Neural cell (in vitro differentiated cells): ENCODE results near the gene NPDC1. TPM values are rescaled to one million over a fixed set of nuclear protein-coding genes. Genes with fewer than 3 reads are reported as not detected.

Experiments
- H2AFZ ChIP-seq: fragments of 200-600, 300-800 bp; sonication (generic), shearing (Covaris generic); 2 replicates; pipeline ENCODE4 v1.6.0; 2014; ENCODE audit warnings: low read depth, mild to moderate bottlenecking, antibody characterized with exemption, low read length, moderate library complexity
- H3F3A ChIP-seq: fragments of 200-600 bp; shearing (Covaris generic); 2 replicates; pipeline ENCODE4 v1.6.1; 2016; ENCODE audit warnings: mild to moderate bottlenecking, moderate library complexity, mixed read lengths, antibody characterized with exemption, low read length; ENCODE audit not compliant: insufficient read depth, poor library complexity, severe bottlenecking
- H3K27ac ChIP-seq: fragments of 200-600, 300-800 bp; sonication (generic), shearing (Covaris generic); 2 replicates; pipeline ENCODE4 v1.5.1; 2014; ENCODE audit warnings: mild to moderate bottlenecking, low read length, moderate library complexity
- H3K27me3 ChIP-seq: fragments of 300-800, 200-600 bp; sonication (generic), shearing (Covaris generic); 2 replicates; pipeline ENCODE4 v1.6.0; 2014; ENCODE audit warnings: mild to moderate bottlenecking, low read depth, low read length, moderate library complexity; ENCODE audit not compliant: insufficient read depth
- H3K36me3 ChIP-seq: fragments of 300-800, 200-600 bp; sonication (generic), shearing (Covaris generic); 2 replicates; pipeline ENCODE4 v1.5.1; 2014; ENCODE audit warnings: mild to moderate bottlenecking, antibody characterized with exemption, low read length, moderate library complexity; ENCODE audit not compliant: insufficient read depth
- H3K4me2 ChIP-seq: fragments of 300-800, 200-600 bp; sonication (generic), shearing (Covaris generic); 2 replicates; pipeline ENCODE4 v1.6.0; 2014; ENCODE audit warnings: mild to moderate bottlenecking, low read length
- H3K4me3 ChIP-seq: fragments of 300-800, 200-600 bp; sonication (generic), shearing (Covaris generic); 2 replicates; pipeline ENCODE4 v1.5.1; 2014; ENCODE audit warnings: mild to moderate bottlenecking, low read length, moderate library complexity
- H3K79me2 ChIP-seq: fragments of 200-600 bp; shearing (Covaris generic); replicated peaks from 2 replicates; pipeline ENCODE4 v1.6.0; 2014; ENCODE audit warnings: mild to moderate bottlenecking, low read length, moderate library complexity; ENCODE audit not compliant: insufficient read depth
- H3K9ac ChIP-seq: fragments of 300-800, 200-600 bp; sonication (generic), shearing (Covaris generic); 2 replicates; pipeline ENCODE4 v1.6.1; 2016; ENCODE audit warnings: mild to moderate bottlenecking, low read length, mixed read lengths
- H3K9me2 ChIP-seq: fragments of 200-600 bp; shearing (Covaris generic); 2 replicates; pipeline ENCODE4 v1.6.1; 2016; ENCODE audit warnings: mild to moderate bottlenecking, low read length, mixed read lengths; ENCODE audit not compliant: insufficient read depth
- H3K9me3 ChIP-seq: fragments of 200-600, 300-800 bp; sonication (generic), shearing (Covaris generic); 2 replicates; pipeline ENCODE4 v1.6.1; 2016; ENCODE audit warnings: mild to moderate bottlenecking, mixed run types, low read length, moderate library complexity, mixed read lengths
- H4K20me1 ChIP-seq: fragments of 200-600 bp; shearing (Covaris generic); 2 replicates; pipeline ENCODE4 v1.6.1; 2016; ENCODE audit warnings: mild to moderate bottlenecking, mixed run types; ENCODE audit not compliant: insufficient read depth
- CTCF ChIP-seq: fragments of 450-650 bp; IDR thresholded peaks from 2 replicates; pipeline ENCODE4 v1.5.1; 2014; ENCODE audit warnings: antibody characterized with exemption, mild to moderate bottlenecking, moderate library complexity; ENCODE audit not compliant: poor library complexity, severe bottlenecking
- EP300 ChIP-seq: fragments of 450-650 bp; conservative IDR thresholded peaks from 2 replicates; pipeline ENCODE4 v1.6.1; 2014; ENCODE audit warnings: antibody characterized with exemption, mild to moderate bottlenecking, moderate library complexity; ENCODE audit not compliant: poor library complexity, severe bottlenecking
- EZH2 ChIP-seq: fragments of 200-600, 300-800 bp; shearing (Covaris generic), sonication (generic); IDR thresholded peaks from 2 replicates; pipeline ENCODE4 v1.6.1; 2014; ENCODE audit warnings: antibody characterized with exemption, low read length, borderline replicate concordance, mild to moderate bottlenecking; ENCODE audit not compliant: insufficient read depth, poor library complexity, severe bottlenecking
- MXI1 ChIP-seq: fragments of 450-650 bp; conservative IDR thresholded peaks from 2 replicates; pipeline ENCODE4 v1.6.1; 2014; ENCODE audit warnings: antibody characterized with exemption, mild to moderate bottlenecking; ENCODE audit not compliant: poor library complexity, severe bottlenecking
- POLR2AphosphoS5 ChIP-seq: IDR thresholded peaks from 2 replicates; pipeline ENCODE4 v1.6.1; 2012
- RAD21 ChIP-seq: fragments of 450-650 bp; conservative IDR thresholded peaks from 2 replicates; pipeline ENCODE4 v1.6.1; 2014; ENCODE audit warnings: antibody characterized with exemption, mild to moderate bottlenecking, moderate library complexity
- REST ChIP-seq: IDR thresholded peaks from 2 replicates; pipeline ENCODE4 v1.6.1; 2012; ENCODE audit warnings: borderline replicate concordance
- SMC3 ChIP-seq: fragments of 450-650 bp; conservative IDR thresholded peaks from 2 replicates; pipeline ENCODE4 v1.6.1; 2014; ENCODE audit warnings: antibody characterized with exemption, mild to moderate bottlenecking, moderate library complexity; ENCODE audit not compliant: poor library complexity
- TAF1 ChIP-seq: IDR thresholded peaks from 2 replicates; pipeline ENCODE4 v1.6.1; 2012; ENCODE audit warnings: low read depth
- polyA plus RNA-seq: library from polyadenylated mRNA; depleted of rRNA; stranded (reverse); fragments of >200 nt; gene quantifications from 2 replicates; pipeline ENCODE4 v1.2.3, GENCODE V29; 2014

Gene NPDC1
- polyA plus RNA-seq, 1 donor from 2014 or later = 161 TPM

GRCh38 chr9:136991993-136992818 is 53.8 kb downstream of the NPDC1 start, which contains the start of gene PAXX:
TSS of gene PAXX (plus strand) at chr9:136992422. CDS start at chr9:136992444, 22 bp downstream.
- Histone ChIP-seq H3K27me3 (peaks cover 3% of the 10 kb centered on the region), H3K27ac (peak within 1 kb of the TSS; percentile 42), H2AFZ (peak within 1 kb of the TSS; percentile 70)

More at GRCh38 chr9:136991993-136992818, 53.8 kb downstream of the NPDC1 start, which contains the start of gene PAXX:
- no peaks in the 10 kb centered on the region for H4K20me1 ChIP-seq
- H3K9me2 ChIP-seq = no peaks in the 10 kb centered on the region
- H3K9me3 ChIP-seq = no peaks in the 10 kb centered on the region
- no peak for TF ChIP-seq EZH2
- peak; percentile 60 for TF ChIP-seq POLR2AphosphoS5
- no peak for TF ChIP-seq REST
- peak; percentile 96 for TF ChIP-seq MXI1
- TF ChIP-seq CTCF = no peak
- TF ChIP-seq SMC3 = peak; percentile 34
- TF ChIP-seq EP300 = peak; percentile 10
- no peak for TF ChIP-seq TAF1
- no peak for TF ChIP-seq RAD21
- H3K9ac ChIP-seq = peak within 1 kb of the TSS; percentile 81
- H3K4me2 ChIP-seq = peak within 1 kb of the TSS; percentile 87
- H3K4me3 ChIP-seq = peak within 1 kb of the TSS; percentile 96
- H3K36me3 ChIP-seq = no peaks in the 10 kb centered on the region
- H3K79me2 ChIP-seq = no peaks in the 10 kb centered on the region
- H3F3A ChIP-seq = no peaks in the 10 kb centered on the region
